ENCODE measurements around the gene HIPK3.
"Not testable (repeated sequence)": the region's sequence is repeated elsewhere in the genome, so short reads cannot be mapped to it uniquely, and the experiment has no call there.

The HIPK3 gene

GRCh38 chr11:33358150-33358831, 101.1 kb downstream of the HIPK3 start:
- no peak for DNase-seq (ENCODE audit: extremely low spot score)
- CTCF ChIA-PET = no interaction called here

GRCh38 chr11:33360642-33361041, 103.5 kb downstream of the HIPK3 start:
- CTCF ChIA-PET = interaction anchor here (0.8 to 2.5 kb wide), 7 partner anchors 14 to 397 kb away, joined by 3 to 12 read pairs (median 3); no protein-coding TSS in a partner anchor
- POLR2A ChIA-PET = no interaction called here
- TF ChIP-seq CTCF (IDR thresholded peaks at IDR 0.05; ENCODE audit: control extremely low read depth, extremely low read depth, low read depth, missing control alignments) = no peak
- DNase-seq (ENCODE audit: extremely low spot score) = no peak

More at GRCh38 chr11:33358150-33358831, 101.1 kb downstream of the HIPK3 start:
- POLR2A ChIA-PET = no interaction called here
- no peak for TF ChIP-seq CTCF (IDR thresholded peaks at IDR 0.05; ENCODE audit: control extremely low read depth, extremely low read depth, low read depth, missing control alignments)

GRCh38 chr11:33362051-33362910, 105.1 kb downstream of the HIPK3 start:
- CTCF ChIA-PET = interaction anchor here (0.6 to 2.7 kb wide), 19 partner anchors 9 to 469 kb away, joined by 3 to 16 read pairs (median 4); no protein-coding TSS in a partner anchor
- DNase-seq (ENCODE audit: extremely low spot score) = peak; percentile 45
- POLR2A ChIA-PET = no interaction called here
- peak; percentile 45 for TF ChIP-seq CTCF (IDR thresholded peaks at IDR 0.05; ENCODE audit: control extremely low read depth, extremely low read depth, low read depth, missing control alignments)

- TF ChIP-seq CTCF (IDR thresholded peaks at IDR 0.05; ENCODE audit: control extremely low read depth, extremely low read depth, low read depth, missing control alignments) = no peak
- POLR2A ChIA-PET = interaction anchor here (0.7 kb wide), 1 partner anchor 159 kb away, joined by 3 read pairs; no protein-coding TSS in a partner anchor
- CTCF ChIA-PET = interaction anchor here (0.8 to 3.5 kb wide), 7 partner anchors 12 to 375 kb away, joined by 3 to 21 read pairs (median 5); no protein-coding TSS in a partner anchor
- no peak for DNase-seq (ENCODE audit: extremely low spot score)
These were observed 109.7 kb downstream of the HIPK3 start for GRCh38 chr11:33366918-33367317.

- CTCF ChIA-PET = interaction anchor here (1.8 to 3.5 kb wide), 2 partner anchors 320 to 374 kb away, joined by 6 to 21 read pairs; no protein-coding TSS in a partner anchor
- POLR2A ChIA-PET; DNase-seq (ENCODE audit: extremely low spot score): not testable (repeated sequence)
These were observed 111.3 kb downstream of the HIPK3 start for GRCh38 chr11:33368475-33368874.

- POLR2A ChIA-PET = no interaction called here
- DNase-seq (ENCODE audit: extremely low spot score) = no peak
These were observed 111.8 kb downstream of the HIPK3 start for GRCh38 chr11:33368931-33369330.

More at GRCh38 chr11:33368931-33369330, 111.8 kb downstream of the HIPK3 start:
- TF ChIP-seq CTCF (IDR thresholded peaks at IDR 0.05; ENCODE audit: control extremely low read depth, extremely low read depth, low read depth, missing control alignments) = no peak
- CTCF ChIA-PET = interaction anchor here (1.8 kb wide), 1 partner anchor 374 kb away, joined by 6 read pairs; no protein-coding TSS in a partner anchor
